ENCODE data around the gene NOC4L. TPM values are rescaled to one million over a fixed set of nuclear protein-coding genes. Genes with fewer than 3 reads are reported as not detected.

NOC4L gene
- total and polyA plus RNA-seq, 11 donors = 7.9 to 21.1 (median 10.3) TPM

- DNase-seq = peak in 2 of 5 donors; percentile 8 to 50
- peaks cover 5 to 53% (median 18%) of the 10 kb centered on the region in 9 donors for H3K27me3 ChIP-seq
- 75 to 84% (median 80%) methylated on average over 18 to 19 of the region's 19 CpGs for WGBS, 4 donors
Measured at GRCh38 chr12:132179431-132180362, 35.4 kb downstream of the NOC4L start.

GRCh38 chr12:132180648-132181546 is 36.6 kb downstream of the NOC4L start:
- 82 to 89% (median 87%) methylated on average over 30 of the region's 30 CpGs for WGBS, 4 donors
- no peak overlapping the region for H3K4me3 ChIP-seq
- TF ChIP-seq POLR2A (IDR thresholded peaks at IDR 0.05) = no peak
- no peak for TF ChIP-seq CTCF (IDR thresholded peaks at IDR 0.05)
- DNase-seq (peak in 2 of 5 donors; percentile 19 to 49), ATAC-seq (peak in 1 of 4 donors; percentile 35)
- no peaks in the 10 kb centered on the region for H3K4me1 ChIP-seq
- peaks cover 0 to 26% (median 0%) of the 10 kb centered on the region in 12 donors for H3K9me3 ChIP-seq
- intact Hi-C loops (cut with DNase I) = no loop called here
- peaks cover 3 to 41% (median 16%) of the 10 kb centered on the region in 9 donors for H3K27me3 ChIP-seq
- no peaks in the 10 kb centered on the region for H3K36me3 ChIP-seq
- no peak overlapping the region for H3K27ac ChIP-seq

More at GRCh38 chr12:132179431-132180362, 35.4 kb downstream of the NOC4L start:
- Histone ChIP-seq H3K9me3 (peaks cover 0 to 14% (median 0%) of the 10 kb centered on the region in 12 donors), H3K36me3 (no peaks in the 10 kb centered on the region), H3K4me3 (no peak overlapping the region), H3K4me1 (no peaks in the 10 kb centered on the region), H3K27ac (no peak overlapping the region)
- ATAC-seq = no peak
- intact Hi-C loops (cut with DNase I) = no loop called here
- TF ChIP-seq CTCF (IDR thresholded peaks at IDR 0.05) (no peak), POLR2A (IDR thresholded peaks at IDR 0.05) (no peak)

- 83 to 90% (median 89%) methylated on average over 26 to 33 of the region's 33 CpGs for WGBS, 4 donors
- Histone ChIP-seq H3K27me3 (peaks cover 1 to 33% (median 8%) of the 10 kb centered on the region in 9 donors), H3K27ac (no peak overlapping the region), H3K9me3 (peaks cover 0 to 34% (median 0%) of the 10 kb centered on the region in 12 donors), H3K36me3 (no peaks in the 10 kb centered on the region), H3K4me3 (no peak overlapping the region), H3K4me1 (no peaks in the 10 kb centered on the region)
- DNase-seq (peak in 1 of 5 donors; percentile 47), ATAC-seq (no peak)
- TF ChIP-seq POLR2A (IDR thresholded peaks at IDR 0.05) (no peak), CTCF (IDR thresholded peaks at IDR 0.05) (no peak)
- intact Hi-C loops (cut with DNase I) = no loop called here
Measured at GRCh38 chr12:132181570-132182200, 37.4 kb downstream of the NOC4L start.
